ENCODE results near the gene RIMKLA. TPM values are rescaled to one million over a fixed set of nuclear protein-coding genes. Genes with fewer than 3 reads are reported as not detected.

Gene RIMKLA
- total and polyA plus RNA-seq, 10 of the 15 experiments (the other 5 are each of a cell fraction or from before 2014, with no cell fraction given), result 0.01 to 0.52 (median 0.08) TPM

- TF ChIP-seq, protein P1, sequence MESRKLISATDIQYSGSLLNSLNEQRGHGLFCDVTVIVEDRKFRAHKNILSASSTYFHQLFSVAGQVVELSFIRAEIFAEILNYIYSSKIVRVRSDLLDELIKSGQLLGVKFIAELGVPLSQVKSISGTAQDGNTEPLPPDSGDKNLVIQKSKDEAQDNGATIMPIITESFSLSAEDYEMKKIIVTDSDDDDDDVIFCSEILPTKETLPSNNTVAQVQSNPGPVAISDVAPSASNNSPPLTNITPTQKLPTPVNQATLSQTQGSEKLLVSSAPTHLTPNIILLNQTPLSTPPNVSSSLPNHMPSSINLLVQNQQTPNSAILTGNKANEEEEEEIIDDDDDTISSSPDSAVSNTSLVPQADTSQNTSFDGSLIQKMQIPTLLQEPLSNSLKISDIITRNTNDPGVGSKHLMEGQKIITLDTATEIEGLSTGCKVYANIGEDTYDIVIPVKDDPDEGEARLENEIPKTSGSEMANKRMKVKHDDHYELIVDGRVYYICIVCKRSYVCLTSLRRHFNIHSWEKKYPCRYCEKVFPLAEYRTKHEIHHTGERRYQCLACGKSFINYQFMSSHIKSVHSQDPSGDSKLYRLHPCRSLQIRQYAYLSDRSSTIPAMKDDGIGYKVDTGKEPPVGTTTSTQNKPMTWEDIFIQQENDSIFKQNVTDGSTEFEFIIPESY (IDR thresholded peaks at IDR 0.05), result no peak
- TF ChIP-seq NR2C2 (IDR thresholded peaks at IDR 0.05; ENCODE audit: borderline replicate concordance, control insufficient read depth, insufficient read length, low read depth) (no peak), SMARCA5 (IDR thresholded peaks at IDR 0.05) (no peak), ZNF384 (IDR thresholded peaks at IDR 0.05; ENCODE audit: borderline replicate concordance, low read depth, low read length) (no peak), RAD21 (IDR thresholded peaks at IDR 0.05; ENCODE audit: insufficient read depth, low read depth, low read length) (no peak), SIN3A (IDR thresholded peaks at IDR 0.05; ENCODE audit: low read depth, low read length) (no peak), GATAD2B (conservative IDR thresholded peaks at IDR 0.05; ENCODE audit: low read depth) (no peak)
These were observed 685 bp downstream of the RIMKLA start (continued) for GRCh38 chr1:42381280-42381673.

DNA sequence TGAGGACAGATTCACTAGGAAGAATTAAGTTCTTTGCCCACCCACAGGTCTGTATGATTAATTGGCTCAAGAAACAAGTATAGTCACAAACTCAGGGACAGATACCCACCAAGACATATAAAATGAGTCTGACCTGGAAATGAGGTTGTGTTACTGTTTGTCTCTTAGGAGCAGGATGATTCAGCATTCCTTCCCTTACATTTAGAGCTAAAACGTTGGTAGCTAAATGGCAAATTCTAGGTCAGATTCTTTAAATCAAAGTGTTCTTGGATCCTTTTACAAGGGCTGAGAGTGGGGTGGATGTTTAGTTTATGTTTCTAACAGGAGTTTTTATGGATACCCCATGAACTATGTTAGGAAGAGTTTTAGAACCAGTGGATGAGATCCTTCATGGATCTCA is 4.7 kb downstream of the RIMKLA start:
- CTCF ChIA-PET, result interaction anchor here (0.9 to 1.4 kb wide), 5 partner anchors 9 to 49 kb away, joined by 3 to 4 read pairs (median 3); no protein-coding TSS in a partner anchor
- no peak overlapping the region for H3K9ac ChIP-seq (ENCODE audit: control insufficient read depth, insufficient read depth, low read length)

More for the DNA sequence above, 4.7 kb downstream of the RIMKLA start:
- POLR2A ChIA-PET, result interaction anchor here (0.6 kb wide), 1 partner anchor 168 kb away, joined by 5 read pairs; no protein-coding TSS in a partner anchor
- ATAC-seq, result no peak
- Histone ChIP-seq H3K79me2 (ENCODE audit: control insufficient read depth, insufficient read depth, low read length) (no peaks in the 10 kb centered on the region), H3K4me1 (ENCODE audit: control insufficient read depth, insufficient read depth, low read length) (no peaks in the 10 kb centered on the region), H3K4me3 (no peak overlapping the region), H4K20me1 (ENCODE audit: control insufficient read depth, insufficient read depth) (no peaks in the 10 kb centered on the region), H3K4me2 (ENCODE audit: control insufficient read depth, insufficient read depth) (no peak overlapping the region), H3K27ac (ENCODE audit: control insufficient read depth, insufficient read depth) (no peak overlapping the region), H3K36me3 (ENCODE audit: control insufficient read depth in 2 of 2, insufficient read depth in 2 of 2, low read length in 1 of 2) (no peaks in the 10 kb centered on the region), H3K9me3 (replicated peaks; ENCODE audit: control insufficient read depth, insufficient read depth, low read length) (no peaks in the 10 kb centered on the region), H3K27me3 (replicated peaks in 1 of 2; ENCODE audit: control insufficient read depth in 2 of 2, insufficient read depth in 2 of 2, low read length in 1 of 2) (peaks cover 0 to 3% of the 10 kb centered on the region in 2 experiments; a peak in 2 of 4 replicates), H2AFZ (ENCODE audit: control insufficient read depth, low read depth, low read length) (no peak overlapping the region)
- SMC1A ChIA-PET (ENCODE audit: uncharacterized antibody, unreplicated experiment), result interaction anchor here (0.6 to 0.7 kb wide), 2 partner anchors 310 to 403 kb away, joined by 3 to 4 read pairs; no protein-coding TSS in a partner anchor
- no peak for FAIRE-seq
- DNase-seq (ENCODE audit: low read depth, low spot score), result no peak
- RAD21 ChIA-PET (ENCODE audit: unreplicated experiment), result no interaction called here
- BruUV-seq (replicated peaks), result no TSS peak
- intact Hi-C loops (cut with micrococcal nuclease; ENCODE audit: unreplicated experiment), result no loop called here
- 0% methylated on average over 1 of the region's 1 CpG for WGBS (ENCODE audit: insufficient coverage, insufficient replicate concordance, low lambda C conversion rate, missing lambda C conversion rate)
- in situ Hi-C loops (cut with MboI), result no loop called here
- TF ChIP-seq HDGF (IDR thresholded peaks at IDR 0.05) (no peak), EZH2 (IDR thresholded peaks at IDR 0.05; ENCODE audit: borderline replicate concordance, control insufficient read depth, low read depth, low read length) (no peak), POLR2AphosphoS2 (IDR thresholded peaks at IDR 0.05; ENCODE audit: low read depth, low read length) (no peak), SIN3A (IDR thresholded peaks at IDR 0.05; ENCODE audit: low read depth, low read length) (no peak), SMAD1 (IDR thresholded peaks at IDR 0.05; ENCODE audit: low read depth, partially characterized antibody) (no peak), RB1 (IDR thresholded peaks at IDR 0.05; ENCODE audit: borderline replicate concordance) (no peak), NFYB (IDR thresholded peaks at IDR 0.05; ENCODE audit: insufficient read depth, low read depth, low read length) (no peak), FOXK2 (IDR thresholded peaks at IDR 0.05) (no peak), E4F1 (IDR thresholded peaks at IDR 0.05; ENCODE audit: borderline replicate concordance, partially characterized antibody) (no peak)

All from GM12878 (cell line).